ENCODE data around the gene PSMA5.

DNA sequence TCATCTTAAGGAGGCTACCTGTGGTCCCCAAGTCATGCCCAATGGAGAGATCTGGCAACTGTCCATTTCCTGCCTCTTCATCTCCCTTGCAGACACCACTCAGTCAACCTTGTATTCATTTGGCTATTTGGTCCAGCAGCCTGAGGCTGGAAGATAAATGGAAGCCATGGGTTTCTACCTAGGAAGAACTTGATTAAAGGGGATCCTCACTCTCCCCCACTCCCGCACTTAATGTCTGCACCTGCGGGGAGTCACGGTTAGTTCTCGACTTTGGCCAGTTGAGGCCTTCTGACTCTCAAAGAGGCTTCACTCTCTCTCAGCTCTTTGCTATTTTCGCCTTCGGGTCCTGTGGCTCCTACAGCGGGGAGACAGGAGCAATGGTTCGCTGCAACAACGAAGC lies 49.0 kb upstream of the PSMA5 start:
- TF ChIP-seq, protein P1, sequence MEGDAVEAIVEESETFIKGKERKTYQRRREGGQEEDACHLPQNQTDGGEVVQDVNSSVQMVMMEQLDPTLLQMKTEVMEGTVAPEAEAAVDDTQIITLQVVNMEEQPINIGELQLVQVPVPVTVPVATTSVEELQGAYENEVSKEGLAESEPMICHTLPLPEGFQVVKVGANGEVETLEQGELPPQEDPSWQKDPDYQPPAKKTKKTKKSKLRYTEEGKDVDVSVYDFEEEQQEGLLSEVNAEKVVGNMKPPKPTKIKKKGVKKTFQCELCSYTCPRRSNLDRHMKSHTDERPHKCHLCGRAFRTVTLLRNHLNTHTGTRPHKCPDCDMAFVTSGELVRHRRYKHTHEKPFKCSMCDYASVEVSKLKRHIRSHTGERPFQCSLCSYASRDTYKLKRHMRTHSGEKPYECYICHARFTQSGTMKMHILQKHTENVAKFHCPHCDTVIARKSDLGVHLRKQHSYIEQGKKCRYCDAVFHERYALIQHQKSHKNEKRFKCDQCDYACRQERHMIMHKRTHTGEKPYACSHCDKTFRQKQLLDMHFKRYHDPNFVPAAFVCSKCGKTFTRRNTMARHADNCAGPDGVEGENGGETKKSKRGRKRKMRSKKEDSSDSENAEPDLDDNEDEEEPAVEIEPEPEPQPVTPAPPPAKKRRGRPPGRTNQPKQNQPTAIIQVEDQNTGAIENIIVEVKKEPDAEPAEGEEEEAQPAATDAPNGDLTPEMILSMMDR (IDR thresholded peaks at IDR 0.05; ENCODE audit: insufficient read depth, low read depth, low read length) = no peak
- TF ChIP-seq EZH2 (IDR thresholded peaks at IDR 0.05; ENCODE audit: insufficient read depth, low read length) = no peak
